ENCODE data around the gene SET. TPM values are rescaled to one million over a fixed set of nuclear protein-coding genes. Genes with fewer than 3 reads are reported as not detected.
A peak's percentile ranks its signal among the peaks of the same experiment; 100 is the strongest.

SET gene
- total and polyA plus RNA-seq, 2 of the 8 experiments (the other 6 are each of a cell fraction or from before 2014, with no cell fraction given) = 466 to 1,345 TPM

DNA sequence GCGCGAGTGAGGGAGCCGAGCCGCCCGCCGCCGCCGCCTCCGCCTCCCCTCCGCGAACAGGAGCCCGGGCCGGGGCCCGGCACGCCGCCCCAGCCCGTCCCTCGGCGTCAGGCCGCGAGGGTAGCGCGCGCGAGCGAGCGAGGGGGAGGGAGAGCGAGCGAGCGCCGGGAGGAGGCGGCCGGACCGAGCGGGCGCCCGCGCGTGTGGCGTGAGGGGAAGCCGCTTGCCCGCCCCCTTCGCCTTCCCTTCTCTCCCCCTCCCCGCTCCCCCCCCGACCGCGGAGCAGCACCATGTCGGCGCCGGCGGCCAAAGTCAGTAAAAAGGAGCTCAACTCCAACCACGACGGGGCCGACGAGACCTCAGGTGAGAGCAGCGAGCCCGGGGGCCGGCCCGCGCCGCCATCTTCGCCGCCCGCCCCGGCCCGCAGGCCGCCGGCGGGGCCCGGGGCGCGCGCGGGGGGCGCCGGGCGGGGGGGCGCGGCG is 312 bp downstream of the SET start (continued):
- TF ChIP-seq TAF7 (optimal IDR thresholded peaks at IDR 0.05; ENCODE audit: borderline replicate concordance, low read depth, low read length) (peak; percentile 44), TEAD4 (IDR thresholded peaks at IDR 0.05; ENCODE audit: low read depth, low read length) (no peak)

Data from H1 (cell line).